ENCODE data around the gene ANKRD34A.
"Not testable (repeated sequence)": the region's sequence is repeated elsewhere in the genome, so short reads cannot be mapped to it uniquely, and the experiment has no call there.

ANKRD34A gene

DNA sequence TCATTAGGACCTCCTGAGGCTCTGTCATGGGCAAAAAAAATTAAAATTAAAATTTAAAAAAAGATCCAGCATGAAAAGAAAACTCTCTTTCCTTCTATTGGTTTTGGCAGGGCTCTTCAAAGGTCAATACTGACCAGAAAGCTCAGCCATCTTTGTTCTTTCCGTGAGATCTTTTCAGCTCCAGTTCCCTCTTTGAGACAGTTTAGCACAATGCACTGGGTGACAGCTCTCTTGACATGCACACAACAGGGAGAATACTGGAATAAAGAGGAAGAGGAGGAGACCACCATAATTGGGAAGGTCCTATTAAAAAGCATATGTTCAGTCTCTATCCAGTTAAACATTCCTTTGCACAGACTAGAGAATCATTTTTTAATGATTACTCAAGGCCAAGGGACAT is 12.8 kb downstream of the ANKRD34A start:
- peaks cover 13% of the 10 kb centered on the region; the same call in 1 of the 2 replicates for H3K4me1 ChIP-seq (ENCODE audit: insufficient read depth, low read length)
- no peak overlapping the region for H3K4me3 ChIP-seq (ENCODE audit: low read length)
- H3K9me3 ChIP-seq (ENCODE audit: insufficient read depth, low read depth, low read length): no peaks in the 10 kb centered on the region; the same call in 1 of the 2 replicates
- no peak overlapping the region for H3K9ac ChIP-seq (ENCODE audit: low read depth, low read length)
- peaks cover 24% of the 10 kb centered on the region for H3K27me3 ChIP-seq (ENCODE audit: insufficient read depth, low read length)
- no peaks in the 10 kb centered on the region for H3K36me3 ChIP-seq (ENCODE audit: insufficient read depth, low read depth, low read length)
- no peak overlapping the region for H3K27ac ChIP-seq (ENCODE audit: low read length)

DNA sequence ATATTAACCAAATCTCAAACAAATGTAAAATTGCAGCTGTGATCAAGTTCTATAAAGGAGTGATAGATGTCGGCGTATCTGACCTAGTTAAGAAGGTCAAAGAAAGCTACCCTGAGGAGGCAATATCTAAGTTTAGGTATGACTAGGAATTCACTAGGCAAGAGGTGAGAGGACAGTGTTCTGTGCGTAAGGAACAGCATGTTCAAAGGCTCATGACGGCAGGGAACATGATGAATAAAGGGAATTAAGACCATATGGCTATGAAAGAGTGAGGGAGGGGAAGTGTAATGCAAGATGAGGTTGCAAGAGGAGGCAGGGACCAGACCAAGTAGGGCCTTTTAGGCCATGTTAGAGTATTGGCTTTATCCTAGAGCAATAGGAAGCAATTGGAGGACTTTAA is 15.2 kb downstream of the ANKRD34A start:
- Histone ChIP-seq H3K27me3 (ENCODE audit: insufficient read depth, low read length) (0 out of 2 replicates have a peak, but pooled peaks cover under 1% of the 10 kb centered on the region), H3K27ac (ENCODE audit: low read length) (no peak overlapping the region), H3K9ac (ENCODE audit: low read depth, low read length) (no peak overlapping the region), H3K4me1 (ENCODE audit: insufficient read depth, low read length) (peaks cover 13% of the 10 kb centered on the region; the same call in 1 of the 2 replicates), H3K4me3 (ENCODE audit: low read length) (no peak overlapping the region), H3K9me3 (ENCODE audit: insufficient read depth, low read depth, low read length) (no peaks in the 10 kb centered on the region; the same call in 1 of the 2 replicates), H3K36me3 (ENCODE audit: insufficient read depth, low read depth, low read length) (no peaks in the 10 kb centered on the region)

DNA sequence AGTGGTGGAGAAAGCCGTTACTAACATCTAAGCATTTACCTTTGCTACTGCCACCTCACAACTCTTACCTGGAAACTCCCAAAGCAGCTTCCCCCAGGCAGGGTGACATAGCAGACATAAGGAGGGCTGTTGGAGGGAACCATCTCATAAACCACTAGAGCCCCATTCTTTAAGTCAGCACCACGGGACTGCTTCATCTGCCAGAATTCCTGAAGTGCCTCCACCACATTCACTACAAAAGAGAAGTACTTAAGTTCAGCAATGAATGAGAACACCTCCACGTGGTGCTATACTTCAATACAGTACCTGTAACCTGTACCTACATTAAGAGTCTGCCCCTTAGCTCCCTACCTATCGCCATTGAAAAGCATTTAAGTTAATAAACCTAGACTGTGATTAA is 16.8 kb downstream of the ANKRD34A start:
- no peaks in the 10 kb centered on the region for H3K9me3 ChIP-seq (ENCODE audit: insufficient read depth, low read depth, low read length)
- H3K27ac ChIP-seq (ENCODE audit: low read length): no peak overlapping the region
- H3K9ac ChIP-seq (ENCODE audit: low read depth, low read length): no peak overlapping the region
- H3K27me3 ChIP-seq (ENCODE audit: insufficient read depth, low read length): no peaks in the 10 kb centered on the region
- H3K4me1 ChIP-seq (ENCODE audit: insufficient read depth, low read length): peaks cover 13% of the 10 kb centered on the region; the same call in 1 of the 2 replicates
- H3K36me3 ChIP-seq (ENCODE audit: insufficient read depth, low read depth, low read length): no peaks in the 10 kb centered on the region
- 0 out of 2 replicates have a peak overlapping the region, but pooled peaks have one; percentile 2 for H3K4me3 ChIP-seq (ENCODE audit: low read length)

DNA sequence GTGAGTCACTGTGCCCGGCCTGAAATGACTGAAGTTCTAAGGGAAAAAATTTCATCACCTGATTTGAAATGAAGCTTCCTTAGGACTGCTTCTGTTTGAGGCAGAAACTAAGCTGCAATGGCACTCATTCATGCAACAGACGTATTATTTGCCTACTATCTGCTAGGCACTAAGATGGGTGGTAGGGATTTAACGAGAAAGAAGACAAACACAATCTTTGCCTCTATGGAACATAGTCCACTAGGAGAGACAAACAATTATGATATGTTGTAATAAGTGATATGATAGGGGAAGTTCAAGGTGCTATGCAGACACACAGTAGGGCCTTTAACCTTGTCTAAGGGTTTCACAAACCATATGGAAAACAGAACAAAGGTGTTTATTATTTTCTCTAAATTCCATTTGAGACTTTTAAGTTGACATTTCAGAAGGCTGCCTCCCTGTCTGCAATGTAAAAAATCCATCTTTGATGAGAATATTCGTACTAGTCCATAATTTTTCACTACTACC is 17.8 kb downstream of the ANKRD34A start:
- Histone ChIP-seq H3K9me3 (ENCODE audit: insufficient read depth, low read depth, low read length) (no peaks in the 10 kb centered on the region), H3K36me3 (ENCODE audit: insufficient read depth, low read depth, low read length) (no peaks in the 10 kb centered on the region), H3K4me3 (ENCODE audit: low read length) (no peak overlapping the region), H3K9ac (ENCODE audit: low read depth, low read length) (no peak overlapping the region), H3K27me3 (ENCODE audit: insufficient read depth, low read length) (no peaks in the 10 kb centered on the region), H3K27ac (ENCODE audit: low read length) (no peak overlapping the region), H3K4me1 (ENCODE audit: insufficient read depth, low read length) (peaks cover 13% of the 10 kb centered on the region; the same call in 1 of the 2 replicates)

DNA sequence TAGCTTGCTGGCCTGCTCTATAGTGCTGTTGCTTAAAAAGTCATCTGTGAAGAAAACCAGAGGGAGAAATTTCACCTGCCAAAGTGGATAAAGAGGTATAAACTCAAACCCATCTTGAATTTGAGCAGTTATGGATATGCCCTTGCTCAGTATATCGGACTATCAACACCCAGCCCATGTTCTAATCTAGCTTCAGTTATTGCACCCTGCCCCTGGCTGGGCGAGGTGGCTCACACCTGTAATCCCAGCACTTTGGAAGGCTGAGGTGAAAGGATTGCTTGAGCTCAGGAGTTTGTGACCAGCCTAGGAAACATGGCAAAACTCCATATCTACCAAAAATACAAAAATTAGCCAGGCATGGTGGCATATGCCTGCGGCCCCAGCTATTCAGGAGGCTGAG is 19.8 kb downstream of the ANKRD34A start:
- Histone ChIP-seq H3K9me3 (ENCODE audit: insufficient read depth, low read depth, low read length) (no peaks in the 10 kb centered on the region), H3K27ac (ENCODE audit: low read length) (no peak overlapping the region), H3K4me3 (ENCODE audit: low read length) (no peak overlapping the region), H3K36me3 (ENCODE audit: insufficient read depth, low read depth, low read length) (no peaks in the 10 kb centered on the region), H3K9ac (ENCODE audit: low read depth, low read length) (no peak overlapping the region), H3K4me1 (ENCODE audit: insufficient read depth, low read length) (peaks cover 13% of the 10 kb centered on the region; the same call in 1 of the 2 replicates), H3K27me3 (ENCODE audit: insufficient read depth, low read length) (no peaks in the 10 kb centered on the region)

DNA sequence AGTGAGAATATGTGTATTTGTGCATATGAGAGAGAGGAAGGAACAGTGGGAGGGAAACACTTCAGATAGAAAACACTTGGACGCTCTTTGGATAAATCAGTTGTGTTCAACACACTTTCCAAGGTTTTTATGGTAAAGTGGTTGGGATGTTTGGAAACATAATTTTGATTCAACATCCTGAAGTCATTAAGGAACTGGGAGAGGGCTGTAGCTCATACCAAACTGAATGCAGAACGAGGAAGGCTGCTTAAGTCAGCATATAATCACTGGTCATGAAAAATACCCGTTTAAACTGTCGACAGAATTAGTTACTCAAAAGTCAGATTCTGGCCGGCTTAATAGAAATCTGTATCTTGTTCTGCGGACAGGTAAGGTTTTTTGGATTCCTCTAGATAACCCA is 21.5 kb downstream of the ANKRD34A start:
- Histone ChIP-seq H3K9ac (ENCODE audit: low read depth, low read length) (no peak overlapping the region), H3K36me3 (ENCODE audit: insufficient read depth, low read depth, low read length) (no peaks in the 10 kb centered on the region), H3K9me3 (ENCODE audit: insufficient read depth, low read depth, low read length) (no peaks in the 10 kb centered on the region), H3K4me1 (ENCODE audit: insufficient read depth, low read length) (peaks cover 11% of the 10 kb centered on the region; the same call in 1 of the 2 replicates), H3K4me3 (ENCODE audit: low read length) (no peak overlapping the region), H3K27ac (ENCODE audit: low read length) (no peak overlapping the region), H3K27me3 (ENCODE audit: insufficient read depth, low read length) (no peaks in the 10 kb centered on the region)

DNA sequence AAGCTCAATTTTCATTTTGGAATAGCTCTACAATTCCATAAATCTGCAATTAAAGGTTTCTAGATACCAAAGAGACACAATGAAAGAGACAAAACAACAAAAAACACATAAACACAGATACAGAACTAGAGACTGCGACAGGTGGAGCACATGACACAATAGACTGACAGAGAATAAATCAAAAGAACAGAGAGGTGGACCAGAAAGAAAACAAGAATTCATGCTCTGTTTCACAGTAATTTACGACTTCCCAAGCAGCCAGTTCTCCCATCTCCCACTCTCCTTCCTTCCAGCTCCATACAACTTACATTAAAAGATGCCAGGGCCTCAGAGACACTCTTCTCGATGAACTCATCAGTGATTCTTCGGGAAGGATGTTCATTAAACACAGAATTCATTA is 22.0 kb downstream of the ANKRD34A start:
- no peak overlapping the region for H3K9ac ChIP-seq (ENCODE audit: low read depth, low read length)
- peaks cover 7% of the 10 kb centered on the region; the same call in 1 of the 2 replicates for H3K4me1 ChIP-seq (ENCODE audit: insufficient read depth, low read length)
- H3K36me3 ChIP-seq (ENCODE audit: insufficient read depth, low read depth, low read length): no peaks in the 10 kb centered on the region
- H3K27ac ChIP-seq (ENCODE audit: low read length): no peak overlapping the region
- no peaks in the 10 kb centered on the region for H3K27me3 ChIP-seq (ENCODE audit: insufficient read depth, low read length)
- H3K9me3 ChIP-seq (ENCODE audit: insufficient read depth, low read depth, low read length): no peaks in the 10 kb centered on the region
- H3K4me3 ChIP-seq (ENCODE audit: low read length): no peak overlapping the region

DNA sequence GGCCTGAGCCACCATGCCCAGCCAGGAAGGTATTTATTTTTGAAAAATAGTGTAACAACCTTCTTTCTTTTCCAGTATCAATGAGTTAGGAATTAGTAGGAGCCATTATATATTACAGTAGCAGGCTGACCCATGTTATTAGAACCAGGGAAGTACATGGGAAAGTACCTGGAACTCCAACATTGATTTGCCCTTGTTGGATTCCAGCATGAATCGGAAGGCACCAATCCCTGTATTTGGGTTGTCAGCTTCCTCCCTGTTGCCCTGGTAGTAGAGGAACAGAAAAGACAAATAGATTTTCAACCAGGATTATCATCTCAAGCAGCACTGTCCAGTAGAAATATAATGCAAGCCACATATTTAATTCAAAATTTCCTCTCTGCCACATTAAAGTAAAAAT is 26.9 kb downstream of the ANKRD34A start:
- no peak overlapping the region for H3K9ac ChIP-seq (ENCODE audit: low read depth, low read length)
- H3K27ac ChIP-seq (ENCODE audit: low read length): no peak overlapping the region
- H3K4me1 ChIP-seq (ENCODE audit: insufficient read depth, low read length): peaks cover 3% of the 10 kb centered on the region; the same call in 1 of the 2 replicates
- no peak overlapping the region for H3K4me3 ChIP-seq (ENCODE audit: low read length)
- no peaks in the 10 kb centered on the region for H3K27me3 ChIP-seq (ENCODE audit: insufficient read depth, low read length)
- no peaks in the 10 kb centered on the region for H3K36me3 ChIP-seq (ENCODE audit: insufficient read depth, low read depth, low read length)
- no peaks in the 10 kb centered on the region for H3K9me3 ChIP-seq (ENCODE audit: insufficient read depth, low read depth, low read length)

DNA sequence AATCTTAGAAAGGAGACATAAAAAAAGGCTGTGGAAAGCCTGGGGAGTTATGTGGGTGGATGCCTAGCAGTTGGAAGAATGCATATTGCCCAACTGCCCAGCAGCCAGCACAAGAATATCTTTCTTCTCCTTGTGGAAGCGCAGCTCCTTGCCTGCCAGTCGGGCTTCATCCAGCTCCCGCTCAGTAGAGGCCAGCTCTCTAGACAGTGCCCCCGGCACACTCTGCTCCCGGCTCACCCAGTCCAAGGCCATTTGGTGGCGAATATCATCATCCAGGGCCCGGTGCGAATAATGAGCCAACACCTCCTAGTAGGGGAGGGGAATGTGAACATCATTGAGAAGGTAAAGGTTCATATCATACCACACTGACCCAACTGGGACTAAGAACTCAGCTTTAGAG is 28.1 kb downstream of the ANKRD34A start:
- Histone ChIP-seq H3K4me1 (ENCODE audit: insufficient read depth, low read length) (peaks cover 3% of the 10 kb centered on the region; the same call in 1 of the 2 replicates), H3K27me3 (ENCODE audit: insufficient read depth, low read length) (no peaks in the 10 kb centered on the region), H3K4me3 (ENCODE audit: low read length) (no peak overlapping the region), H3K9ac (ENCODE audit: low read depth, low read length) (no peak overlapping the region), H3K36me3 (ENCODE audit: insufficient read depth, low read depth, low read length) (no peaks in the 10 kb centered on the region), H3K27ac (ENCODE audit: low read length) (no peak overlapping the region), H3K9me3 (ENCODE audit: insufficient read depth, low read depth, low read length) (no peaks in the 10 kb centered on the region)

DNA sequence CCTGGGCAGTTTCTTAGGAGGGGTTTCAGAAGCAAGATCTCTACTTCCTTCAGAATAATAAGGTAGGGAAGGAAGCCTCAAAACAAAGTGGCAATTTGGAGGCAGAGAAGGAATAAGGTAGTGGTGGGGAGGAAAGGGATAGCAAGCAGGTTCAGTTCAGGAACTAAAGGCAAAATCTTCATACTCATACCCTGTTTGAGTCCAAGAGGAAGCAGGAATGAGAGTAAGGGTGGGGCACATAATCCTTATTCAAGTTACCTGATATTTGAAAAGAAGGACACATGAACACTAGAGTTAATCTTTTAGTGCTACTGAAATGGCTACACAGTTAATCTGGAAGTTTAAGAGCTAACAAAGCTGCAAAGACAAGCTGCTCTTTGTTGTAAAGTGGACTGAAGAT is 28.7 kb downstream of the ANKRD34A start:
- no peak overlapping the region for H3K27ac ChIP-seq (ENCODE audit: low read length)
- no peaks in the 10 kb centered on the region for H3K27me3 ChIP-seq (ENCODE audit: insufficient read depth, low read length)
- no peaks in the 10 kb centered on the region for H3K9me3 ChIP-seq (ENCODE audit: insufficient read depth, low read depth, low read length)
- no peaks in the 10 kb centered on the region for H3K36me3 ChIP-seq (ENCODE audit: insufficient read depth, low read depth, low read length)
- H3K9ac ChIP-seq (ENCODE audit: low read depth, low read length): no peak overlapping the region
- H3K4me1 ChIP-seq (ENCODE audit: insufficient read depth, low read length): peaks cover 3% of the 10 kb centered on the region; the same call in 1 of the 2 replicates
- no peak overlapping the region for H3K4me3 ChIP-seq (ENCODE audit: low read length)

DNA sequence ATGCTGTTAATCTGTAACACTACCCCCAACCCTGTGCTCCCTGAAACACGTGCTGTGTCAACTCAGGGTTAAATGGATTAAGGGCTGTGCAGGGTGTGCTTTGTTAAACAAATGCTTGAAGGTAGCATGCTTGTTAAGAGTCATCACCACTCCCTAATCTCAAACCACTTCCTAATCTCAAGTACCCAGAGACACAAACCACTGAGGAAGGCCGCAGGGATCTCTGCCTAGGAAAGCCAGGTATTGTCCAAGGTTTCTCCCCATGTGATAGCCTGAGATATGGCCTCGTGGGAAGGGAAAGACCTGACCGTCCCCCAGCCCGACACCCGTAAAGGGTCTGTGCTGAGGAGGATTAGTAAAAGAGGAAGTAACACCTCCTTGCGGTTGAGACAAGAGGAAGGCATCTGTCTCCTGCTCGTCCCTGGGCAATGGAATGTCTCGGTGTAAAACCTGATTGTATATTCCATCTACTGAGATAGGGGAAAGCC is 31.8 kb downstream of the ANKRD34A start:
- Histone ChIP-seq H3K9ac (ENCODE audit: low read depth, low read length) (peak overlapping the region; percentile 48; the same call in 1 of the 2 replicates), H3K27ac (ENCODE audit: low read length) (peak overlapping the region; percentile 47)
- H3K27me3 ChIP-seq (ENCODE audit: insufficient read depth, low read length); H3K9me3 ChIP-seq (ENCODE audit: insufficient read depth, low read depth, low read length); H3K36me3 ChIP-seq (ENCODE audit: insufficient read depth, low read depth, low read length); H3K4me1 ChIP-seq (ENCODE audit: insufficient read depth, low read length); H3K4me3 ChIP-seq (ENCODE audit: low read length): not testable (repeated sequence)

DNA sequence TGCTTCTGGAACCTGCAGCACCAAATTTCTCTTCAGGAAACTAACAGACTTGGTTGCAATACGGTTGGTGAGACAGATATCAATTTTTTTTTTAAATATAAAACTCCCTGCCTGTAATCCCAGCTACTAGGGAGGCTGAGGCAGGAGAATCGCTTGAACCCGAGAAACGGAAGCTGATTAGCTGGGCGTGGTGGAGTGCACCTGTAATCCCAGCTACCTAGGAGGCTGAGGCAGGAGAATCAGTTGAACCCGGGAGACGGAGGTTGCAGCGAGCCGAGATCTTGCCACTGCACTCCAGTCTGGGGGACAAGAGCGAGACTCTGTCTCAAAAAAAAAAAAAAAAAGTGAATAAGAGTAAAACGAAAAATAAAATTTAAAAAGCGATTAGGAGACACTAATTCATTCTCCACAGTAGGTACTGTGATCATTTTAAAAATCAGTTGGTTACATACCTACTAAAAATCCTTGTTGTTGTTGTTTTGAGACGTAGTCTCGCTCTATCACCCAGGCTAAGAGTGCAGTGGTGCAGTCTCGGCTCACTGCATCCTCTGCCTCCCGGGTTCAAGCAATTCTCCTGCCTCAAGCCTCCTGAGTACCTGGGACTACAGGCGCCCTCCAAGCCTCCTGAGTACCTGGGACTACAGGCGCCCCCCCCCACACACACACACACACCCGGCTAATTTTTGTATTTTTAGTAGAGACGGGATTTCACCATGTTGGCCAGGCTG is 36.3 kb downstream of the ANKRD34A start:
- Histone ChIP-seq H3K4me1 (ENCODE audit: insufficient read depth, low read length) (peaks cover 4% of the 10 kb centered on the region; the same call in 1 of the 2 replicates), H3K27ac (ENCODE audit: low read length) (peak overlapping the region; percentile 77), H3K36me3 (ENCODE audit: insufficient read depth, low read depth, low read length) (peaks cover 24% of the 10 kb centered on the region), H3K9me3 (ENCODE audit: insufficient read depth, low read depth, low read length) (no peaks in the 10 kb centered on the region), H3K9ac (ENCODE audit: low read depth, low read length) (peak overlapping the region; percentile 98), H3K27me3 (ENCODE audit: insufficient read depth, low read length) (no peaks in the 10 kb centered on the region), H3K4me3 (ENCODE audit: low read length) (peak overlapping the region; percentile 76)
